Stimulated activated naive CD4-positive, alpha-beta T cell (primary cell): Measurements from ENCODE around the gene ZNF888.
"Not testable (repeated sequence)": the region's sequence is repeated elsewhere in the genome, so short reads cannot be mapped to it uniquely, and the experiment has no call there.

Experiments used
- DNase-seq, 6 experiments: peaks; one replicate each; lab custom pipeline; 2025; lab: John Stamatoyannopoulos, UW

ZNF888 gene

DNA sequence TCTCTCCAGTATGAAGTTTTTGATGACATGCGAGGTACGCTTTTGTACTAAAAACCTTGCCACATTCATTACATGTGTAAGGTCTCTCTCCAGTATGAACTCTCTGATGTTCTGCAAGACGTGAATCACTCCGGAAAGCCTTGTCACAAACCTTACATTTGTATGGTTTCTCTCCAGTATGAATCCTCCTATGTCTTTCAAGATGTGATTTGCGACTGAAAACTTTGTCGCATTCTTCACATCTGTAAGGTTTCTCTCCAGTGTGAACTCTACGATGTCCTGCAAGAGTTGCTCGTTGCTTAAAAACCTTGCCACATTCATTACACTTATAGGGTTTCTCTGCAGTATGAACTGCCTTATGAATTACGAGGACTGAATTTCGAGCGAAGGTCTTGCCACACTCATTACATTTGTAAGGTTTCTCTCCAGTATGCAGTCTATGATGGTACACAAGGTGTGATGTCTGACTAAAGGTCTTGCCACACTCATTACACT is 42.3 kb downstream of the ZNF888 start:
- no peak for DNase-seq

GRCh38 chr19:52872996-52873395 is 50.2 kb downstream of the ZNF888 start:
- not testable (repeated sequence) for DNase-seq

DNA sequence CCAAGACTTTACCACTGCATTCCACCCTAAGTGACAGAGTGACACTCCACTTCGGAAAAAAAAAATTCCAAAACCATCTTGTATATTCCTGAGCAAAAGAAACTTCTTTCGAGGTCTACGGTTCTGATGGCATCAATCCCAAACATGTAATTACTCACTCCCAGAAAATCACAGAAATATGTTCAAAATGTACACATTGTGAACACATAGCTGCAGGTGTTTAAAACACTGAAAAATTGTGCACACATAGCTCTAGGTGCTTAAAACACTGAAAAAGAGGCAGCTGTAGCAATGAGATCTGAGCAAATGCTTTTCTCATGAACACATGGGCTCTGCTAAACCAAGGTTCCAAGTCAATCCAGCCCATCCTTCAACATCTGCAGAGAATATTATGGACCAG is 51.8 kb downstream of the ZNF888 start:
- no peak for DNase-seq

- DNase-seq: not testable (repeated sequence)
Observed at GRCh38 chr19:52868031-52868430, 55.2 kb downstream of the ZNF888 start.

DNA sequence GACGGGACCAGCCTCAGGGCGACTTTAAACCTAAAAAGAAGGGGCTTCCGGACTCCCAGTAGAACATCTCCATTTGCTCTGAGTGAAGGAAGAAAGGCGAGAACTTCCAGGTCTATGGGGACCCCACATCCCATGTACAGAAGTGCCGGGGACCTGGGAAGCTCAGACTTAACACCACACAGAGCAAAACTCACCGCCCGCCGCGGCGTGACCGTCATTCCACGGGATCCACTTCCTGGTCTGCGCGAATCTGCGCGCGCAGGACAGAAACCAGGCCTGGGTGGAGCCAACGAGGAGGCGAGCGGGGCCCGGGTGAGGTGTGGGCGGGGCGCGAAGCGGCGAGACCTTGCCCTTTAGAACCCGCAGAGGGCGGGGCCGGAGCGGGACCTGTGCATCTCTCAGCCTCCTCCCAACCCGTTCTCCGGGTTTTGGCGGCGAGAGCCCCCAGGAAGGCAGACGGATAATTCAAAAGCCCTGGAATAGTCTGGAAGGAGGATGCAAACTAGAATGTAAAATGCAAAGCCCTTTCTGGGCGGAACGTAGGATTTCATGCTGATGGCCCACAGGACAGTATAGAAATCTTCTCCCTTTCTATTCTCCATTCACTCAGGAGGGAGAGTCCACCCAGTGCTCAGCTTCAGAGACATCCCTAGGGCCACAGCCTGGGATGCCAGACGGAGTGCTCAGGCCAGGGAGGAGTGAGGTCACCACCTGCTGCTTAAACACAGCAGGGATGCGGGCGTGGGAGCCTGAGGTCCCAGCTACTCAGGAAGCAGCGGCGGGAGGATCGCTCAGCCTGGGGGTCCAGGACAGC is 65.6 kb downstream of the ZNF888 start, which contains the start of gene ZNF468:
TSS of gene ZNF468 (minus strand) at position 242 of the 814 bp plus-strand sequence. CDS start 3,347 bp downstream, outside the sequence.
- peak; percentile 46 to 78 (median 62) for DNase-seq

- peak in 1 of 6 experiments; percentile 26 for DNase-seq
Observed at GRCh38 chr19:52856540-52857377, 66.5 kb downstream of the ZNF888 start.
